HG02938 (cell line): ENCODE data around the gene ASXL1.

Experiments used
- ATAC-seq: cut with Tn5 transposase; IDR thresholded peaks from one replicate; pipeline ENCODE4 v1.9.1; 2021; ENCODE audit warnings: mild to moderate bottlenecking, moderate library complexity; ENCODE audit not compliant: unreplicated experiment

ASXL1 gene

DNA sequence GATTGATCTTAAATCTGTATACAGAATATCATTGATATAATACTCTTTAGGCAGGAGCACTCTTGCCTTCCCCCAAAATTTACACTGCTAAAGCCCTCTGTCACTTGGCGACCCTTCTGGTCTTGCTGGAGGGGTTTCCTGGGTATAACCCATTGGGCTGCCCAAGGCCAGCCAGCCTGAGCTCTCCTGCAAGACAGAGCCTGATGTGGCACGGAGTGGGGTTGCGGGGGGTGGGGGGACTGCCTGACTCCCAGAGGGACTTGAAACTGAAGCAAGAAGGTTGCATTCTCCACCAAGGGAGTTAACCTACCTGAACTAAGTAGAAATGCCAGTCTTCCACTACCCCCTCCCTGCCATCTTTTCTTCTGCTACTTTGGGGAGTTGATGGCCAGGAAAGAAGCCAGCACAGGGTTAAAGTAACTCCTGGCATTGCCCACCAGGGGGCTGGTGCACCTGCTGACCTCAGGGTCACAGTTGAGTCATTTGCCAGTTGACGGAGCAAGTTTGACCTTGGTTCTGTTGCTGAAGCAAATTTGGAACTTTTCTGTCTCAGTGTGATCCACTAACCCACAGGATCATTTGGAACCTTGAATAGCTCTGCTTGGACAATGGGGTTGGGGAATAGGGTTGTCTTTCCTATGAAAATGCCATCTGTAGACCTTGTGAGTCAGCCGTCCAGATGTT lies 79.4 kb downstream of the ASXL1 start:
- no peak for ATAC-seq

DNA sequence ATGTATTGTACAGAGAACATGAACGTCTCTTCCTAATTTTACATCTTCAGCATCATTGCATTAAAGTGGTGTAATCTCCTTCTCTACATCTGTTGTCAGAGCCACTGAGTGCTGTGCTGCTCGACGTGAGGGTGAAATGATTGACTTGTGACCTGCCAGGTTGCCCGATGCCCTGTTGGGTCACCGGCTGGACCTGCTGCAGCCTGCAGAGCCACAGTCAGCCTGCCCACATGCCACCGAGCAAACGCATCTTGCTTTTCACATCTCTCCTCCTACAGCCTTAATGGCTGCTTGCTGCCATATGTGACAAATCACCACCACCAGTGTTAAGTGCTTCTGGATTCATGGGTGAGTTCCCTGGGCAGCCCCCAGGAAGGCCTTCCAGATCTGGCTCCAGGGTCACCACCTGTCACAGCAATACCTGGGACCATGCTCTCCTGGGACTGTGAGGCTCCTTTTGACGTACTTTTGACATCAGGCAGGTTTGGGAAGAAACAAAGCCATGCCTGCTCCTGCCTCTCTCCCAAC lies 80.3 kb downstream of the ASXL1 start:
- no peak for ATAC-seq

- no peak for ATAC-seq
These were observed 81.2 kb downstream of the ASXL1 start for GRCh38 chr20:32439132-32439829.

GRCh38 chr20:32440069-32440757 lies 82.1 kb downstream of the ASXL1 start:
- no peak for ATAC-seq

DNA sequence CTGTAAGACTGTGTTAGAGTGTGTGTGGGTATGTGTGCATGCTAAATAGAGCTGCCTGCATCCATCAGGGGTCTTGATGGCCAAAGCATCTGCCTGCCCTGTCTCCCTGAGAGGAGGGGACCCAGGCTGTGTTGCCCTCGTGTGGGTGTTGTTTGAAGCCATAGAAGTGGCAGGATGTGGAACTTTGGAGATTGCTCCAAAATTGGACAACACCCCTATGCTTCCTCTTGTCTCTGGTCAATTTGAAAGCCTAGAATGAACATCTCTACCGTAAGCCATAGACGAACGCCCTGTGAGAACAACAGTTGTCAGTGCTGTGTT lies 82.6 kb downstream of the ASXL1 start:
- ATAC-seq, result no peak

DNA sequence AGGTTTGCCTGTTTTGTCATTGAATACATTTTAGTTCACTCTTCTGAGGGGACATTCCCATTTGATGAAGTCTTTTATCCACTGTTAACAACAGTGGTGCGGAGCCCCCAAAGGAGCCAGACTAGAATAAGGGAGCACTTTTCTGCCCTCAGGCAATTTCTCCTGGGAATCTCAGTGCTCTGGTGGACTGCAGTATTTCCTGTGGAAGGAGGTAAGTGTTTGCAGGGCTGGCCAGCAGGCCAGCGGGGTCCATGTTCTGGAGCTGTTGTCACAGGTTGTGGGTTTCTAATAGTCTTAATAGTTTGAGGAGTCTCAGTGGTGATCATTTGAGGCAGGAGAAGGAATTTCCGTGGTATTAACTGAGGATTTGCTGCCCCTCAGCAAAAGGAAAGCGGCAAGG lies 83.5 kb downstream of the ASXL1 start:
- ATAC-seq, result no peak

DNA sequence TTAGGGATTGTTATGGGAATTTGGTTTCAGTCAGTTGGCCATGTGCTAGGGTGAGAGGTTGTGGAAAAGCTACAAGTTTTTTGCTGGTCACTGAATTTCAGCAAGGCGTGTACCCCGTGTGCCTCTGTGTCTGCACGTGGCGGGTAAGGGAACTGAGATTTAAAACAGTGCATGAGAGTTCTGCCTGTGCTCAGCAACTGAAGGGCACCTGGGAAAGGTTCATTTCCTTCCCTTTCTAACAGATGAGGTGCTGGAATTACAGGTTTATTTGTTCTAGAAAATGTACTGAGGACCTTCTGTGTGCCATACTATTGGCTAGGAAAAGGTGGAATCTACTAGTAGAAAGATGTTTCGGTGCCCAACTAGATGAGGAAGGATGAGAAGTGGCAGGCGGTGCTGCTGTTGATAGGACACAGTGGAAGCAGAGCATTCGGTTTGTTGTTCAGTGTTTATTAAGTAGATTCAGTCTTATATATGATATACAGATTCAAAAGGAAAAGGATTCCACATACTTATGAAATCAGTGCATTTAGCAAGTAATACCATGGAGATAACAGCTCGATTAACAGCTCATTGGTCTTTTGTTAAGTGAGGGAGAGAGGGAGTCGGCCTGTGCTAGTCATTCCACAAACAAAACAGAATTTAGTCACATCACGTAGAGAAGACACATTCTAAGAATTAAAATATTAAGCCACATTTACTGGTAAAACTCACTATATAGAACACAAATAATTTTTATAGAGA lies 84.7 kb downstream of the ASXL1 start:
- no peak for ATAC-seq

GRCh38 chr20:32443386-32443974 lies 85.3 kb downstream of the ASXL1 start:
- no peak for ATAC-seq

DNA sequence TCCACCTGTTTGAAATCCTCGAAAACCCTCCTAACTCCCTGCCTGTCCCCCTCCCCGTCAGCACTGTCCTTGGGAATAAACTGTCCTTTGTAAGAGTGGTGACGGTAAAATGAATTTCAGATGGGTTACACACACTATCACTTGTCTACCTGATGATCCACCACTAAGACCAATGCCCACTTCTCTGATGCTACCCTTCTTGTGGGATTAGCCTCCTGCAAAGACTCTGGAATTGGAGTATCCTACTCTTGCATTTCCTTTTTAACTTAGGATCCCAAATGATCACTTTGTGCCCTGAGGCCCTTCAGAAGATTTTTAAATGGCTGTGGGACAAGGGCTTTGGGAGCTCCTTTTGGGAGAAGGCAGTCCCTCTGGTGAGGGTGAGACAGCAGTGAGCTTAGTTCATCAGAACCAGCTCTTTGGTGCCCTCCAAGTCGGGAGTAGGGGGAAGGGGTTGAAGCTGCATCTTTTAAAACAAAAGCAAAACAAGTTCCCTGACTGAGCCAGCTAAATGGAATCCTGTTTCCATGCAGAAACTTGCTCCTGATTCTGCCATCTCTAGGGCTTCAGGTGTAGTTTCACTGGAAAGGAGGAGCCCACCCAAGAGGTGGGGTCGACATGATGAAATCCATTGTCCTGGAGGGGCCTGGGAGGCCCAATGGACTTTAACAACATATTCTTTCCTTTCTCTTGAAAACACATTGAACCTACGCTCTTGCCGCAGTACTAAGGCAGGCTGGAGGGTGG lies 86.5 kb downstream of the ASXL1 start:
- no peak for ATAC-seq

DNA sequence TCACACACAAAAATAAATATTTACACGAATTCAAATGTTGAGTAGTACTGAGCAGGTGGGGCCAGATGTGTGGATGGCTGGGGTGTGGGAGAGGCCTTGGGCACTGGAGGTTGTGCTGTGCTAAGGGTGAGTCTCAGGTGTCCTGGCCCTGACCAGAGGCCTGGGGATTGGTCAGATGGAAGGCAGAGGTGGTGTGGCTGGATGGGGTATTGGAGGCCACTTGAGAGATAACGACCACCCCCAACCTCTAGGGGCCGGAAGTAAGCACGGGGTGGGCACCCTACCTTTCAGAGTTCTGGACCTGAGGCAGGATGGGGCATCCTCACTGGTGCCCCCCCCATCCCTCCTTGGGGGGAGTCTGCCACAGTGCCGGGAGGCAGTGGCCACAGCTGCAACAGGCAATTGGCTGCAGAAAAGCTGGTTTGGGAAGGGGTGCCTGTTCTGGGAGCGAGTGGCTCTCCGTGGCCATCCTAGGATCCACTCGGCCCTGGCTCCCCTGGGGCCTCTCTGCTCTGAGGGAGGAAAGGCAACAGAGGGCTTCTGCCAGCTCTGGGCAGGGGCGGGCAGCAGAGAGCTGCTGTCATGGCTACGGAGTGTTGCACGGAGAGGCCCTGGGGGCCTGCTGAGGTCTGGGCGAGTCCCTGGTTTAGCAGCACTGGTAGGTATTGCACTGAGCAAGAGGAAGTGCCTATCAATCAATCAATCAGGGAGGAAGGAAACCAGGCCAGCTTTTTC lies 87.6 kb downstream of the ASXL1 start:
- no peak for ATAC-seq

DNA sequence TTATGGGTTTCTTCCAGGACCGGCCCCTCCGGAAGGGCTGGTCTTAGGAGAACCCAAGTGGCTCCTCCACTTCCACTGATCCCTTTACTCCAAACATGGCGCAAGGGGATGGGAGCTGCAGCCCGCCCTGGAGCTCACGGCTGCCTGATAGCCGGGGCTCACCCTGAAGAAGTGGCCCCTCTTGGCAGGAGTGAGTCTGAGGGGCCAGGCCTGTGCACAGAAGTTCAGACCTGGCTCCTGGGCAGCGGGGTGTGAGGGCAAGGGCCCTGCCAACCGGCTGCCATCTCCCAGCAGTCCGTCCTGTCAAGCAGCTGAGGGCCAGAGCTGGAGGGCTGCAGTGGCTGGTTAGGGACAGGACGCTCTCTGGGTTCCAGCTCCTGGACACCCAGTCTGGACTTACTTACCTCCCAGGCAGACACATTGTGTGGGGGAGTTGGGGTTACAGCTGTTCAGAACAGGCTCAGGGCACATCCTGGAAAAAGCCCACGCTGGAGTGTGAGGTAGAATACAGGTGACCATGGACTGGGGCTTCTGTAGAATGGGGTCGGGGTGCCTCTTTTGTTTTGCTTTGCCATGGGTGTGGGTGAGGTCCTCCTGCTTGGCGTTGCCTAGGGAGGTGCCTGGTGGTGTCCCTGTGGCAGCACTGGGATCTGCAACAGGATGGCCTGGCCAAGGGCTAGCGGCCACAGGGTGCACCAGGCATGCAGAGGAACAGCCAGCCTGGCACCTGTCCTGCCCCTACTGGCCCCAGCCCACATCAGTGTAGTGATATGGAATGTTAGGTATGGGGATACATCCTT lies 88.4 kb downstream of the ASXL1 start:
- no peak for ATAC-seq

- ATAC-seq, result no peak
These were observed 89.3 kb downstream of the ASXL1 start for GRCh38 chr20:32447136-32448027.

DNA sequence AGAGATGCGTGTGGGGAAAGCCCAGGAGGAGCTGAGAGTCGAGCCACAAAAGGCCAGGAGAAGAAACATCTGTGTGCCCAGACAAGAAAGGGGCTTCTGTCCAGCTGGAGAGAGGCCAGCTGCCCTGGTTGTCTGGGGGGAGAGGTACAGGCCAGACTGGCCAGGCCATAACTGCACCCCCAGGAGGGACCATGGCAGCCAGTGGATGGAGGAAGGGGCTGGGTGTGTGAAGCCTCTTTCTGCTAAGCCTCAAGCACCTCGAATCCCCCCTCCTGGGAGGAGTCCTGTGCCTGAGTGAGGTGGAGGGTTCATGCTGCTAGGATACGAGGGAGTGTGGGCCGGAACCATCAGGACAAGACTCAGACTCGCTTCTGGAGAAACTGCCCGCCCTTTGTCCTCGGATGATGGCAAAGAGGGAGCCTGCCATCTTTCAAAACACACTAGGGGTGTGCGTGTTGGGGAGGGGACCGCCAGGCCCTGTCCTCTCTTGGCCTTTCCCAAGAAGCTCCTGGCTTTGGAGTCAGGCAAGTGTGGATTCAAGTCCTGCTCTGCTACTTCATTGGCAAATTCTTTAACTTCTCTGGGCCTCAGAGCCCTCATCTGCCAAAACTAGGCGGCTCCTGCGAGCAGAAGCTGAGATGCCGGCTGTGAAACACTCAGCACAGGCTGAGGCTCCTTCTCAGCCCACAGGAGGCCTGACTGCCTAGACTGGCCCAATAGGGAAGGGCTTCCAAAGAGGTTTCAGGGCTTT lies 90.3 kb downstream of the ASXL1 start:
- ATAC-seq, result no peak

DNA sequence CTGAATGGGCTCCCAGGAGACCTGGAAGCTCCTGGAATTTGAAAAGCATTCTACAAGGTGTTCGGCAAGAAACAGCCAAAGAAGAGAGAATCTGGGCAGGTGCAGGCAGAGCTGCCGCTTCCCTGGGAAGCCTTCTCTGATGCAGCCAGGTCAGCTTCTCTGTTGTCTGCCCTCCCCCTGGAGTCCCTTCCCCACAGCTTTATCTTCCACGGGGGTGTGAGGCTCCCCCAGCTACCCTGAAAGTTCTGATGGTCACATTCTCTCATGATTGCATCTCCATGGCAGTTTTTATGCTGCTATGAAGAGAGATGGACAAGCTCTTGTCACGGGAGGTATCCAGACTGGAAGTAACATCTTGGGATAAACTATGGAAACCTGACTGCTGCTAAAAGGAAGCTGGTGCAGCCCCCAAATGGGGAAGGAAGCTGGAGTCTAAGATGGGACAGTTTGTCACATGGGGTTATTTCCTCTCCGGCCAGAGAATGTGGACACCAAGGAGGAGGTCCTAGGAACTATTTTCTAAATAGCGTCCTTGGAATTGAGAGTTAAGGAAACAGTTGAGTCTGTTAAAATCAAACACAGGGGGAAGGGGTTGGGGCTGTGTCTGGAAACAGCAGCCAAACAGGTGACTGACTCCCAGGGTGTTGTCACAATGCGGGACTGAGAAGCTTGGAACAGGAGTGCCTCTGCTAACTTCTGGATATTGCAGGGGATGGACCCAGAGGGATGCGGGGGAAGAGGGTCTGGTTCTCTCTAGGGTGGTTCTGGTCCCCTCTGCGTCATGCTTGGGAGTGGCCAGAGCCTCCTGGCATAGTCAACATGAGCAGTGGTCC lies 91.1 kb downstream of the ASXL1 start:
- ATAC-seq, result no peak

DNA sequence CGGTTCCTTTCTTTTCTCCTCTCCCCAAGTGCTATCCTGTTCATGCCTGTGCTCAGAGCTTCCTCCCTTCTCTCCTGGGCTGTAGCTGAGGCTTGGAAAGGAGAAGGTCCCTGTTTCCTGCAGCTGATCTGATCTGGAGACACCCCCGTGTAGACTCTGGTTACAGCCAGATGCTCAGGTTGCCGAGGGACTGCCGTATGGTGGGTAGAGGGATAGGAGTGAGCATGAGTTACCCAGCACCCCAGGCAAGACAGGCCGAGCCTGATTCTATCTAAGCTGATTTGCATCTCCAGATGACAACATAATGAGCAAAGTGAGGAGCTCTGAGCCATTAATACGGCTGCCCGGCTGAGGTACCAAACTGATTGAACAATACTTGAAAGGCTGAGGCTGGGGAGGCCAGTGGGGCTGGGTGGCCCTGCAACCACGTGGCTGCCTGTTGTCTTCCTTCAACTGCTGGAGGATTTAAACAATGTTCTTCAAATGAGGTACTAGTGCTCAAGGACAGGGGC lies 91.8 kb downstream of the ASXL1 start:
- ATAC-seq, result no peak

DNA sequence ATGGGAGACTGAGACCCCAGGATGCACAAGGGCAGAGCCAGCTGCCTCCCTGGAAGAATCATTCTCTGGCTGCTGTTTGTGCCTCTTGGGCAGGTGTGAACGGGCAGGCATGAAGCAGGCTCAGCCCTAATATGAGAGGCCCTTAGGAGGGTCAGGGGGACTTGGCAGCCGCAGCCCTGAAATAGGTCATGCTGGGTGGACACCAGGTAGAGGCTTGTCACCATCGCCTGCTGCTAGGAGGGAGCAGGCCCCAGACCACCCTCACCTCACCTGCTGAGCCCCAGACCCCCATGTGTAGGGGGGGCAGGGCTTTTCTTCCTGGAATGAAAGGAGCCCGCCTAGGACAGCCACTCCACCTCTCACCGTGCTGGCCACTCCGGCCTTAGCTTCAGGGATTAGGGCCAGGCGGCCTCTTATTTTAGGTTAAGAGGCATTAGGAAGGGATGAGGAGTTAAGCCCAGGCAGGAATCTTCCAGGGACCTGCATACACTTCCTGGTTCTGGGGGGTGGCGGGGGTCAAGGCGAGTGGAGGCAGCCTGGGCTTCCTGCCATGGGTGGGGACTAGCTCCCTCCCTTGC lies 92.4 kb downstream of the ASXL1 start:
- ATAC-seq, result no peak
